HEK293 (cell line): Measurements from ENCODE around the gene CEP68.

Experiments used
- ZNF133 ChIP-seq: fragments of 450-650 bp; formaldehyde crosslinking; IDR thresholded peaks from 2 replicates; pipeline ENCODE4 v1.5.1; 2016; ENCODE audit warnings: missing biosample characterization, missing genetic modification characterization
- ZNF274 ChIP-seq, 2 experiments: fragments of 200-500 bp in 1 of 2; fragments of 450-650 bp in 1 of 2; sonication (Bioruptor generic) in 1 of 2; formaldehyde crosslinking in 1 of 2; IDR thresholded peaks; 2 replicates each; pipeline versions ENCODE4 v1.5.1 to v1.6.1; 2014 to 2016; ENCODE audit warnings: borderline replicate concordance in 1 of 2, inconsistent platforms in 1 of 2, low read length in 1 of 2, missing biosample characterization in 1 of 2, missing genetic modification characterization in 1 of 2
- ZNF391 ChIP-seq: fragments of 450-650 bp; formaldehyde crosslinking; IDR thresholded peaks from 2 replicates; pipeline ENCODE4 v1.5.1; 2016; ENCODE audit warnings: low read depth, missing biosample characterization, missing genetic modification characterization, borderline replicate concordance
- ZNF521 ChIP-seq: fragments of 450-650 bp; formaldehyde crosslinking; IDR thresholded peaks from 2 replicates; pipeline ENCODE4 v1.5.1; 2017; ENCODE audit warnings: missing biosample characterization, mild to moderate bottlenecking, missing genetic modification characterization
- TF ChIP-seq, protein P1 (sequence below): fragments of 450-650 bp; formaldehyde crosslinking; IDR thresholded peaks from 2 replicates; pipeline ENCODE4 v1.5.1; 2016; ENCODE audit warnings: missing biosample characterization, missing genetic modification characterization
- TF ChIP-seq, protein P2 (sequence below): fragments of 450-650 bp; formaldehyde crosslinking; conservative IDR thresholded peaks from 2 replicates; pipeline ENCODE4 v1.5.1; 2016; ENCODE audit warnings: low read depth, missing biosample characterization, missing genetic modification characterization
- TF ChIP-seq, protein P3 (sequence below): fragments of 450-650 bp; formaldehyde crosslinking; IDR thresholded peaks from 2 replicates; pipeline ENCODE4 v1.5.1; 2016; ENCODE audit warnings: missing biosample characterization, missing genetic modification characterization
- TF ChIP-seq, protein P4 (sequence below): fragments of 450-650 bp; formaldehyde crosslinking; IDR thresholded peaks from 2 replicates; pipeline ENCODE4 v1.5.1; 2016; ENCODE audit warnings: missing biosample characterization, missing genetic modification characterization

DNA sequence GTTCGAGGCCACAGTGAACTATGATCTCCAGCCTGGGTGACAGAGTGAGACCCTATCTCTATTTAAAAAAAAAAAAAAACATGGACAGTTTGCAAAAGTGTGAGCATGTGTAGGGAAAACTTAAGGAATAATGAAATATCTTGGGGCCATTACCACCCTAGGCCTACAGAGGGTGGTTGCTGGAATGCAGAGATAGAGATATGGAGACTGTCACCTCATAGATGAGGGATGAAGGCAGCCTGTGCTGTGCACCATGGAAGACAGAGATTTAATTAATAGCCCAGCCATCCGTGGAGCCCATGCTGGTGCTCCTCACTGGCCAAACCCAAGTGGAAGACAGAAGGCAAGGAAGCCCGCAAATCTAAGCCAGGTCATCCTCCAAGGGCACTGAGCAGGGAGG, 16.6 kb upstream of the CEP68 start:
- TF ChIP-seq ZNF274 (IDR thresholded peaks at IDR 0.05; ENCODE audit: low read length) (no peak), ZNF274 (tag by site-specific recombination; IDR thresholded peaks at IDR 0.05; ENCODE audit: borderline replicate concordance) (no peak), ZNF521 (tag by site-specific recombination) (no peak), ZNF391 (tag by site-specific recombination) (no peak), ZNF133 (no peak)
- TF ChIP-seq, protein P1, sequence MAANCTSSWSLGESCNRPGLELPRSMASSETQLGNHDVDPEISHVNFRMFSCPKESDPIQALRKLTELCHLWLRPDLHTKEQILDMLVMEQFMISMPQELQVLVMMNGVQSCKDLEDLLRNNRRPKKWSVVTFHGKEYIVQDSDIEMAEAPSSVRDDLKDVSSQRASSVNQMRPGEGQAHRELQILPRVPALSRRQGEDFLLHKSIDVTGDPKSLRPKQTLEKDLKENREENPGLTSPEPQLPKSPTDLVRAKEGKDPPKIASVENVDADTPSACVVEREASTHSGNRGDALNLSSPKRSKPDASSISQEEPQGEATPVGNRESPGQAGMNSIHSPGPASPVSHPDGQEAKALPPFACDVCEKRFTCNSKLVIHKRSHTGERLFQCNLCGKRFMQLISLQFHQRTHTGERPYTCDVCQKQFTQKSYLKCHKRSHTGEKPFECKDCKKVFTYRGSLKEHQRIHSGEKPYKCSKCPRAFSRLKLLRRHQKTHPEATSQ: no peak
- TF ChIP-seq, protein P2, sequence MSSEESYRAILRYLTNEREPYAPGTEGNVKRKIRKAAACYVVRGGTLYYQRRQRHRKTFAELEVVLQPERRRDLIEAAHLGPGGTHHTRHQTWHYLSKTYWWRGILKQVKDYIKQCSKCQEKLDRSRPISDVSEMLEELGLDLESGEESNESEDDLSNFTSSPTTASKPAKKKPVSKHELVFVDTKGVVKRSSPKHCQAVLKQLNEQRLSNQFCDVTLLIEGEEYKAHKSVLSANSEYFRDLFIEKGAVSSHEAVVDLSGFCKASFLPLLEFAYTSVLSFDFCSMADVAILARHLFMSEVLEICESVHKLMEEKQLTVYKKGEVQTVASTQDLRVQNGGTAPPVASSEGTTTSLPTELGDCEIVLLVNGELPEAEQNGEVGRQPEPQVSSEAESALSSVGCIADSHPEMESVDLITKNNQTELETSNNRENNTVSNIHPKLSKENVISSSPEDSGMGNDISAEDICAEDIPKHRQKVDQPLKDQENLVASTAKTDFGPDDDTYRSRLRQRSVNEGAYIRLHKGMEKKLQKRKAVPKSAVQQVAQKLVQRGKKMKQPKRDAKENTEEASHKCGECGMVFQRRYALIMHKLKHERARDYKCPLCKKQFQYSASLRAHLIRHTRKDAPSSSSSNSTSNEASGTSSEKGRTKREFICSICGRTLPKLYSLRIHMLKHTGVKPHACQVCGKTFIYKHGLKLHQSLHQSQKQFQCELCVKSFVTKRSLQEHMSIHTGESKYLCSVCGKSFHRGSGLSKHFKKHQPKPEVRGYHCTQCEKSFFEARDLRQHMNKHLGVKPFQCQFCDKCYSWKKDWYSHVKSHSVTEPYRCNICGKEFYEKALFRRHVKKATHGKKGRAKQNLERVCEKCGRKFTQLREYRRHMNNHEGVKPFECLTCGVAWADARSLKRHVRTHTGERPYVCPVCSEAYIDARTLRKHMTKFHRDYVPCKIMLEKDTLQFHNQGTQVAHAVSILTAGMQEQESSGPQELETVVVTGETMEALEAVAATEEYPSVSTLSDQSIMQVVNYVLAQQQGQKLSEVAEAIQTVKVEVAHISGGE (tag by site-specific recombination): no peak
- TF ChIP-seq, protein P3, sequence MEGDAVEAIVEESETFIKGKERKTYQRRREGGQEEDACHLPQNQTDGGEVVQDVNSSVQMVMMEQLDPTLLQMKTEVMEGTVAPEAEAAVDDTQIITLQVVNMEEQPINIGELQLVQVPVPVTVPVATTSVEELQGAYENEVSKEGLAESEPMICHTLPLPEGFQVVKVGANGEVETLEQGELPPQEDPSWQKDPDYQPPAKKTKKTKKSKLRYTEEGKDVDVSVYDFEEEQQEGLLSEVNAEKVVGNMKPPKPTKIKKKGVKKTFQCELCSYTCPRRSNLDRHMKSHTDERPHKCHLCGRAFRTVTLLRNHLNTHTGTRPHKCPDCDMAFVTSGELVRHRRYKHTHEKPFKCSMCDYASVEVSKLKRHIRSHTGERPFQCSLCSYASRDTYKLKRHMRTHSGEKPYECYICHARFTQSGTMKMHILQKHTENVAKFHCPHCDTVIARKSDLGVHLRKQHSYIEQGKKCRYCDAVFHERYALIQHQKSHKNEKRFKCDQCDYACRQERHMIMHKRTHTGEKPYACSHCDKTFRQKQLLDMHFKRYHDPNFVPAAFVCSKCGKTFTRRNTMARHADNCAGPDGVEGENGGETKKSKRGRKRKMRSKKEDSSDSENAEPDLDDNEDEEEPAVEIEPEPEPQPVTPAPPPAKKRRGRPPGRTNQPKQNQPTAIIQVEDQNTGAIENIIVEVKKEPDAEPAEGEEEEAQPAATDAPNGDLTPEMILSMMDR: no peak
- TF ChIP-seq, protein P4, sequence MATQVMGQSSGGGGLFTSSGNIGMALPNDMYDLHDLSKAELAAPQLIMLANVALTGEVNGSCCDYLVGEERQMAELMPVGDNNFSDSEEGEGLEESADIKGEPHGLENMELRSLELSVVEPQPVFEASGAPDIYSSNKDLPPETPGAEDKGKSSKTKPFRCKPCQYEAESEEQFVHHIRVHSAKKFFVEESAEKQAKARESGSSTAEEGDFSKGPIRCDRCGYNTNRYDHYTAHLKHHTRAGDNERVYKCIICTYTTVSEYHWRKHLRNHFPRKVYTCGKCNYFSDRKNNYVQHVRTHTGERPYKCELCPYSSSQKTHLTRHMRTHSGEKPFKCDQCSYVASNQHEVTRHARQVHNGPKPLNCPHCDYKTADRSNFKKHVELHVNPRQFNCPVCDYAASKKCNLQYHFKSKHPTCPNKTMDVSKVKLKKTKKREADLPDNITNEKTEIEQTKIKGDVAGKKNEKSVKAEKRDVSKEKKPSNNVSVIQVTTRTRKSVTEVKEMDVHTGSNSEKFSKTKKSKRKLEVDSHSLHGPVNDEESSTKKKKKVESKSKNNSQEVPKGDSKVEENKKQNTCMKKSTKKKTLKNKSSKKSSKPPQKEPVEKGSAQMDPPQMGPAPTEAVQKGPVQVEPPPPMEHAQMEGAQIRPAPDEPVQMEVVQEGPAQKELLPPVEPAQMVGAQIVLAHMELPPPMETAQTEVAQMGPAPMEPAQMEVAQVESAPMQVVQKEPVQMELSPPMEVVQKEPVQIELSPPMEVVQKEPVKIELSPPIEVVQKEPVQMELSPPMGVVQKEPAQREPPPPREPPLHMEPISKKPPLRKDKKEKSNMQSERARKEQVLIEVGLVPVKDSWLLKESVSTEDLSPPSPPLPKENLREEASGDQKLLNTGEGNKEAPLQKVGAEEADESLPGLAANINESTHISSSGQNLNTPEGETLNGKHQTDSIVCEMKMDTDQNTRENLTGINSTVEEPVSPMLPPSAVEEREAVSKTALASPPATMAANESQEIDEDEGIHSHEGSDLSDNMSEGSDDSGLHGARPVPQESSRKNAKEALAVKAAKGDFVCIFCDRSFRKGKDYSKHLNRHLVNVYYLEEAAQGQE: no peak
